Measurements from ENCODE around the gene FAT1.

DNA sequence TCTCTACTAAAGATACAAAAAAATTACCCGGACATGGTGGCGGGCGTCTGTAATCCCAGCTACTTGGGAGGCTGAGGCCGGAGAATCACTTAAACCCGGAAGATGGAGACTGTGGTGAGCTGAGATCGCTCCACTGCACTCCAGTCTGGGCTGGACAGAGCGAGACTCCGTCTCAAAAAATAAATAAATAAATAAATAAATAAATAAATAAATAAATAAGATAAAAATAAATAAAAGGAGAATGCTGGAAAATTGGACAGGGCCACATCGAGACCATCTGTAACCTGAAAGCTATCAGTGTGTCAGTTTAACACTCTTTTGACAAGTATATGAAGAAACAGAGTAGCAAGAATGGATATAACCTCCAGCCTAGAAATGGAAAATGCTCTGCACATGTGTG is 15.7 kb upstream of the FAT1 start:
- TF ChIP-seq TCF7L2 (IDR thresholded peaks at IDR 0.05; ENCODE audit: low read depth, low read length) (no peak), TAF9B (IDR thresholded peaks at IDR 0.05; ENCODE audit: partially characterized antibody) (no peak), EZH2 (IDR thresholded peaks at IDR 0.05; ENCODE audit: borderline replicate concordance, low read depth, low read length) (no peak), MYNN (IDR thresholded peaks at IDR 0.05) (no peak), MYNN (CRISPR knock-in tag; IDR thresholded peaks at IDR 0.05) (no peak)
- TF ChIP-seq, protein P1, sequence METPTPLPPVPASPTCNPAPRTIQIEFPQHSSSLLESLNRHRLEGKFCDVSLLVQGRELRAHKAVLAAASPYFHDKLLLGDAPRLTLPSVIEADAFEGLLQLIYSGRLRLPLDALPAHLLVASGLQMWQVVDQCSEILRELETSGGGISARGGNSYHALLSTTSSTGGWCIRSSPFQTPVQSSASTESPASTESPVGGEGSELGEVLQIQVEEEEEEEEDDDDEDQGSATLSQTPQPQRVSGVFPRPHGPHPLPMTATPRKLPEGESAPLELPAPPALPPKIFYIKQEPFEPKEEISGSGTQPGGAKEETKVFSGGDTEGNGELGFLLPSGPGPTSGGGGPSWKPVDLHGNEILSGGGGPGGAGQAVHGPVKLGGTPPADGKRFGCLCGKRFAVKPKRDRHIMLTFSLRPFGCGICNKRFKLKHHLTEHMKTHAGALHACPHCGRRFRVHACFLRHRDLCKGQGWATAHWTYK (CRISPR knock-in tag; IDR thresholded peaks at IDR 0.05) = no peak
- TF ChIP-seq, protein P2, sequence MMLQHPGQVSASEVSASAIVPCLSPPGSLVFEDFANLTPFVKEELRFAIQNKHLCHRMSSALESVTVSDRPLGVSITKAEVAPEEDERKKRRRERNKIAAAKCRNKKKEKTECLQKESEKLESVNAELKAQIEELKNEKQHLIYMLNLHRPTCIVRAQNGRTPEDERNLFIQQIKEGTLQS (IDR thresholded peaks at IDR 0.05) = no peak
- TF ChIP-seq, protein P2 (CRISPR knock-in tag; conservative IDR thresholded peaks at IDR 0.05) = no peak
- TF ChIP-seq, protein P3, sequence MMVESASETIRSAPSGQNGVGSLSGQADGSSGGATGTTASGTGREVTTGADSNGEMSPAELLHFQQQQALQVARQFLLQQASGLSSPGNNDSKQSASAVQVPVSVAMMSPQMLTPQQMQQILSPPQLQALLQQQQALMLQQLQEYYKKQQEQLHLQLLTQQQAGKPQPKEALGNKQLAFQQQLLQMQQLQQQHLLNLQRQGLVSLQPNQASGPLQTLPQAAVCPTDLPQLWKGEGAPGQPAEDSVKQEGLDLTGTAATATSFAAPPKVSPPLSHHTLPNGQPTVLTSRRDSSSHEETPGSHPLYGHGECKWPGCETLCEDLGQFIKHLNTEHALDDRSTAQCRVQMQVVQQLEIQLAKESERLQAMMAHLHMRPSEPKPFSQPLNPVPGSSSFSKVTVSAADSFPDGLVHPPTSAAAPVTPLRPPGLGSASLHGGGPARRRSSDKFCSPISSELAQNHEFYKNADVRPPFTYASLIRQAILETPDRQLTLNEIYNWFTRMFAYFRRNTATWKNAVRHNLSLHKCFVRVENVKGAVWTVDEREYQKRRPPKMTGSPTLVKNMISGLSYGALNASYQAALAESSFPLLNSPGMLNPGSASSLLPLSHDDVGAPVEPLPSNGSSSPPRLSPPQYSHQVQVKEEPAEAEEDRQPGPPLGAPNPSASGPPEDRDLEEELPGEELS (CRISPR knock-in tag; IDR thresholded peaks at IDR 0.05; ENCODE audit: borderline replicate concordance) = no peak
